A673 (cell line): ENCODE measurements around the gene C12orf43. TPM values are rescaled to one million over a fixed set of nuclear protein-coding genes. Genes with fewer than 3 reads are reported as not detected.

Source experiments
- BruUV-seq: library from RNA; stranded (reverse); fragments of 400-500 nt; replicated peaks from 2 replicates; lab custom pipeline; 2021; lab: Mats Ljungman, UMichigan
- CTCF ChIA-PET: fragments of 300-600 bp; sonication (Branson Sonifier 250); formaldehyde crosslinking; loops from one replicate; lab custom pipeline; 2022; ENCODE audit warnings: antibody characterized with exemption; lab: Charles Lee
- POLR2A ChIA-PET: fragments of 300-600 bp; sonication (Branson Sonifier 250); formaldehyde crosslinking; loops from one replicate; lab custom pipeline; 2022; ENCODE audit warnings: antibody characterized with exemption; ENCODE audit not compliant: low non-redundant PET; lab: Charles Lee
- DNase-seq: peaks from one replicate; pipeline ENCODE4 v3.0.0-alpha.2; 2015; ENCODE audit warnings: low spot score
- H3K27ac ChIP-seq: fragments of 200-600 bp; sonication (generic); 2 replicates; pipeline ENCODE4 v1.5.1; 2016; ENCODE audit warnings: mixed run types, low read depth, mild to moderate bottlenecking, mixed read lengths, antibody characterized with exemption, low read length; ENCODE audit not compliant: poor library complexity, severe bottlenecking
- H3K27me3 ChIP-seq: fragments of 200-600 bp; sonication (generic); replicated peaks from 2 replicates; pipeline ENCODE4 v1.6.1; 2017; ENCODE audit warnings: mixed run types, low read depth, mild to moderate bottlenecking, mixed read lengths, antibody characterized with exemption, low read length; ENCODE audit not compliant: insufficient read depth, poor library complexity
- H3K36me3 ChIP-seq: fragments of 200-600 bp; sonication (generic); 2 replicates; pipeline ENCODE4 v1.6.1; 2016; ENCODE audit warnings: mixed run types, mild to moderate bottlenecking, mixed read lengths, antibody characterized with exemption, low read length; ENCODE audit not compliant: insufficient read depth, poor library complexity, severe bottlenecking
- H3K4me1 ChIP-seq: fragments of 200-600 bp; sonication (generic); 2 replicates; pipeline ENCODE4 v1.6.1; 2017; ENCODE audit warnings: mixed run types, mild to moderate bottlenecking, mixed read lengths, antibody characterized with exemption, low read length; ENCODE audit not compliant: insufficient read depth, poor library complexity, severe bottlenecking
- H3K4me3 ChIP-seq: fragments of 200-600 bp; sonication (generic); 2 replicates; pipeline ENCODE4 v1.5.1; 2016; ENCODE audit warnings: low read depth, mixed run types, mild to moderate bottlenecking, mixed read lengths, low read length; ENCODE audit not compliant: poor library complexity, severe bottlenecking
- H3K9me3 ChIP-seq: fragments of 200-600 bp; sonication (generic); 2 replicates; pipeline ENCODE4 v1.6.1; 2016; ENCODE audit warnings: mixed run types, low read depth, mild to moderate bottlenecking, mixed read lengths, antibody characterized with exemption, low read length; ENCODE audit not compliant: poor library complexity, severe bottlenecking
- EZH2 ChIP-seq: fragments of 200-600 bp; sonication (generic); IDR thresholded peaks from 2 replicates; pipeline ENCODE4 v1.6.1; 2017; ENCODE audit warnings: borderline replicate concordance, low read depth, mild to moderate bottlenecking, mixed read lengths, antibody characterized with exemption, low read length; ENCODE audit not compliant: poor library complexity, severe bottlenecking
- intact Hi-C: fragments of 100-400 bp; cut with micrococcal nuclease; formaldehyde crosslinking; loops from one replicate; pipeline ENCODE4 v1.10.0; 2022; ENCODE audit not compliant: unreplicated experiment
- total RNA-seq: library from RNA; stranded (reverse); gene quantifications from 2 replicates; pipeline ENCODE4 v1.2.3, GENCODE V29; 2021
- TF ChIP-seq, protein P1 (sequence below): fragments of 300-800, 200-600 bp; sonication (generic); conservative IDR thresholded peaks from 2 replicates; pipeline ENCODE4 v1.5.1; 2017; ENCODE audit warnings: low read depth, mild to moderate bottlenecking, antibody characterized with exemption, low read length, moderate library complexity, mixed read lengths

The C12orf43 gene
- total RNA-seq, 1 experiment from 2014 or later: 28.4 TPM

DNA sequence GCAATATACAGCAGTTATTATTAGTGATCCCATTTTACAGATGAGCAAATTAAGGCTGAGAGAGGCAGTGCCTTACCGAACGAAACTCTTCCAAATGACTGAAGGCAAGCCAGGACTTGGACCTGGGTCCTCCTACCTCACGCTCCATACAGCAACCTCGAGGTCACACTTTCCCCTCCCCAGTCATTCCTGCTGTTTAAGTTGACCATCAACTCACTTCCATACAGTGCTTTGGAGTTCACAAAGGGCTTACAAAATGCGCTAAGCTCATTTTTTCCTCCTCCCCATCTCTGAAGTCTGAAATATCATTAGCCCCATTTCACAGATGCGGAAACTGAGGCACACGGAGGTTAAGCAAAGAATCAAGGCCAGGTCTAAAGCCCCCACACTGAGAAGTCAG lies 33.6 kb downstream of the C12orf43 start:
- no peak overlapping the region for H3K27ac ChIP-seq
- TF ChIP-seq, protein P1, sequence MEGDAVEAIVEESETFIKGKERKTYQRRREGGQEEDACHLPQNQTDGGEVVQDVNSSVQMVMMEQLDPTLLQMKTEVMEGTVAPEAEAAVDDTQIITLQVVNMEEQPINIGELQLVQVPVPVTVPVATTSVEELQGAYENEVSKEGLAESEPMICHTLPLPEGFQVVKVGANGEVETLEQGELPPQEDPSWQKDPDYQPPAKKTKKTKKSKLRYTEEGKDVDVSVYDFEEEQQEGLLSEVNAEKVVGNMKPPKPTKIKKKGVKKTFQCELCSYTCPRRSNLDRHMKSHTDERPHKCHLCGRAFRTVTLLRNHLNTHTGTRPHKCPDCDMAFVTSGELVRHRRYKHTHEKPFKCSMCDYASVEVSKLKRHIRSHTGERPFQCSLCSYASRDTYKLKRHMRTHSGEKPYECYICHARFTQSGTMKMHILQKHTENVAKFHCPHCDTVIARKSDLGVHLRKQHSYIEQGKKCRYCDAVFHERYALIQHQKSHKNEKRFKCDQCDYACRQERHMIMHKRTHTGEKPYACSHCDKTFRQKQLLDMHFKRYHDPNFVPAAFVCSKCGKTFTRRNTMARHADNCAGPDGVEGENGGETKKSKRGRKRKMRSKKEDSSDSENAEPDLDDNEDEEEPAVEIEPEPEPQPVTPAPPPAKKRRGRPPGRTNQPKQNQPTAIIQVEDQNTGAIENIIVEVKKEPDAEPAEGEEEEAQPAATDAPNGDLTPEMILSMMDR: no peak
- no peak for TF ChIP-seq EZH2
- H3K27me3 ChIP-seq: no peaks in the 10 kb centered on the region
- H3K9me3 ChIP-seq: no peaks in the 10 kb centered on the region
- intact Hi-C loops: no loop called here
- no peak overlapping the region for H3K4me3 ChIP-seq
- no TSS peak for BruUV-seq
- no peaks in the 10 kb centered on the region for H3K4me1 ChIP-seq
- DNase-seq: no peak
- CTCF ChIA-PET: no interaction called here
- H3K36me3 ChIP-seq: no peaks in the 10 kb centered on the region
- POLR2A ChIA-PET: no interaction called here

DNA sequence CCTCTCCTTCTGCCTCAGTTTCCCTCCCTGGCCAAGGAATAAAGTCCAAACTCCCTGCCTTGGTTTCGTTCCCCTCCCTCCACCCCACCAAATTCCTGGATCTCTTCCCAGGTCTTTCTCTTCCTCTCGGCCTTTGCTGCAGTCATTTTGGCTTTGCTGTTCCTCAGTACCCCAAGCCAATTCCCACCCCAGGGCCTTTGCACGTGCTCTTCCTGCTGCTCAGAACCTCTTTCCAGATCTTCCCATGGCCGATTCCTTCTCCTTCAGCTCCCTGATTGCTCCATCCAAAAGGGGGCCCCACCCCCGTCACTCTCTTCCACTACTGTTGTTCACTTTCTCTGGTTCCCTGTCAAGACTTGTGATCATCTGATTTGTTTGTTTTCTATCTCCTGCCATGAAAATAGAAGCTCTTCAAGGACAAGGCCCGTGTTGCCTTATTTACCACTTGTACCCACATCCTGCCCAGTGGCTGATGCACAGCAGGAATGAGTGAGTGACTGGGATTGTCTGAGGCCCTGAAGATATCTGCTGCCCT lies 34.8 kb downstream of the C12orf43 start:
- H3K4me1 ChIP-seq: no peaks in the 10 kb centered on the region
- intact Hi-C loops: no loop called here
- TF ChIP-seq, protein P1: no peak
- no peak for TF ChIP-seq EZH2
- H3K27ac ChIP-seq: no peak overlapping the region
- DNase-seq: no peak
- POLR2A ChIA-PET: no interaction called here
- no peaks in the 10 kb centered on the region for H3K27me3 ChIP-seq
- CTCF ChIA-PET: no interaction called here
- no peaks in the 10 kb centered on the region for H3K9me3 ChIP-seq
- no TSS peak for BruUV-seq
- no peak overlapping the region for H3K4me3 ChIP-seq
- H3K36me3 ChIP-seq: no peaks in the 10 kb centered on the region

DNA sequence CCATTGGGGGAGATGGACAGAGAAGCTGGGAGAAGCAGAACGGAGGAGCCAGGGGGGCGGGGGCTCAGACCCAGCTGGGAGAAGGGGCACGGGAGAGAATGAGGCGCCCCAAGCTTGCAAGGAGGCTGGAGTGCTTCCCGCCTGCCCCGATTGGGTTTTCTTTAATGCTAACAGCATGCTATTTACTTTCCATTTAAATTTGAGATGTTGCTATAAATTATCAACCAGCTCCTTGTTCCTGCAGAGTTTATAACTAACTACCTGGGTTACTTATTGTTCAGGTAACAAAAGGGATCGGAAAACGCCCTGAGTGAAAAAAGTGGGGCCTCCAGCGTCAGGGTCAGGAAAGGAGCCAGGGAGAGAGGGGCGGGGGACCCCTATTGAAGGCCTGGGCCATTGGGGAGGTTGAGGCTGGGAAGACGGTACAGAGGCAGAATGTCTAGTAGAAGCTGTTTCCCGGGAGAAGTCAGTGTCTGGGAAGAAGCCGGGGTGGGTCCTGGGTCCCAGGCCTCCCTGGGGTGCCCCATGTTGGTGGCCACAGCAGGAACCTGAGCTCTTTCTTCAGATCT lies 35.4 kb downstream of the C12orf43 start:
- Histone ChIP-seq H3K36me3 (no peaks in the 10 kb centered on the region), H3K4me1 (no peaks in the 10 kb centered on the region), H3K27ac (no peak overlapping the region), H3K9me3 (no peaks in the 10 kb centered on the region), H3K4me3 (no peak overlapping the region), H3K27me3 (no peaks in the 10 kb centered on the region)
- no peak for DNase-seq
- no peak for TF ChIP-seq EZH2
- TF ChIP-seq, protein P1: no peak
- CTCF ChIA-PET: no interaction called here
- intact Hi-C loops: no loop called here
- no TSS peak for BruUV-seq
- POLR2A ChIA-PET: no interaction called here
